Lower leg skin (tissue), 3 donors: Measurements from ENCODE around the gene YWHAG.
"Not testable (repeated sequence)": the region's sequence is repeated elsewhere in the genome, so short reads cannot be mapped to it uniquely, and the experiment has no call there.

Experiments used
- CTCF ChIP-seq, 3 donors: fragments of 450-650 bp; IDR thresholded peaks; one replicate each; pipeline ENCODE4 v1.5.1; 2016; ENCODE audit warnings: antibody characterized with exemption in 3 of 3, mild to moderate bottlenecking in 3 of 3, moderate library complexity in 2 of 3
- POLR2A ChIP-seq, 2 donors: fragments of 450-650 bp; IDR thresholded peaks; one replicate each; pipeline ENCODE4 v1.6.1; 2016 to 2017; ENCODE audit warnings: antibody characterized with exemption in 2 of 2, mild to moderate bottlenecking in 1 of 2, moderate library complexity in 1 of 2

DNA sequence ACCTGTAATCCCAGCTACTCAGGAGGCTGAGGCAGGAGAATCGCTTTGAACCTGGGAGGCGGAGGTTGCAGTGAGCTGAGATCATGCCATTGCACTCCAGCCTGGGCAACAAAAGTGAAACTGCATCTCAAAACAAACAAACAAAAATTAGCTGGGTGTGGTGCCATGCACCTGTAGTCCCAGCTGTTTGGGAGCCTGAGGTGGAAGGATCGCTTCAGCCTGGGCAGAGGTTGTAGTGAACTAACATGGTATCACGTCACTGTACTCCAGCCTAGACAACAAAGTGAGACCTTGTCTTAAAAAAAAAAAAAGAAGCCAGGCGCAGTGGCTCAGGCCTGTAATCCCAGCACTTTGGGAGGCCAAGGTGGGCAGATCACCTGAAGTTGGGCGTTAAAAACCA is 29.0 kb upstream of the YWHAG start:
- not testable (repeated sequence) for TF ChIP-seq CTCF, POLR2A (IDR thresholded peaks at IDR 0.05)
